ENCODE data around the gene DCTN2.

DCTN2 gene

DNA sequence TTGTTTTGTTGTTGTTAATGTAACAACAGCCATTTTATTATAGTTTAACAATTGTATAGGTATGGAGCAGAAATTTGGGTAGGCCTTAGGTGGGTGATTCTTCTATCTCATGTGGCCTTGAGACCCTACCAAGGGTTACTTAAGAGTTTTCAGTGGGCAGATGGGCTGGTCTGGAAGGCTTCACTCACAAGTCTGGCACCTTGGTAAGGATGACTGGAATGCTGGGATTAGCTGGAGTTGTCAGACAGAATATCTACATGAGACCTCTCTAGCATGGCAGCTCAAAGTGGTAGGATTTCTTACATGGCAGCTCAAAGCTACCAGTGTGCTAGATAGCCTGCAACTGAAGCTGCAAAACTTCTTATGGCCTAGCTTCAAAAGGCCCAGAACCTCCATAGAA is 61.3 kb downstream of the DCTN2 start:
- FAIRE-seq: no peak

DNA sequence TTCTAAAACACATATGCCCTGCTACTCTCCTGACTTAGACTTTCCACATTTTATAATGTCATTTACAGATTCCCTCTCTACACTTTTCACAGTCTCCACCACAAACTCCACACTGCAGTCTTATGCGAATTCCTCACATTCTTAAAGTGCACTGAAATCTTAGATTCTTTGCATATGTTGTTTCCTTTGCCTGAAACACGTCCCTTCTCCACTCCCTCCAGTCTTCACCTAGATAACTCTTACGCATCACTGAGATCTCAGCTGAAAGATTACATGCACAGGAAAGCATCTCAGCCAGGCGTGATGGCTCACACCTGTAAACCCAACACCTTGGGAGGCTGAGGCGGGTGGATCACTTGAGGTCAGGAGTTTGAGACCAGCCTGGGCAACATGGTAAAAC is 63.5 kb downstream of the DCTN2 start:
- FAIRE-seq: no peak

DNA sequence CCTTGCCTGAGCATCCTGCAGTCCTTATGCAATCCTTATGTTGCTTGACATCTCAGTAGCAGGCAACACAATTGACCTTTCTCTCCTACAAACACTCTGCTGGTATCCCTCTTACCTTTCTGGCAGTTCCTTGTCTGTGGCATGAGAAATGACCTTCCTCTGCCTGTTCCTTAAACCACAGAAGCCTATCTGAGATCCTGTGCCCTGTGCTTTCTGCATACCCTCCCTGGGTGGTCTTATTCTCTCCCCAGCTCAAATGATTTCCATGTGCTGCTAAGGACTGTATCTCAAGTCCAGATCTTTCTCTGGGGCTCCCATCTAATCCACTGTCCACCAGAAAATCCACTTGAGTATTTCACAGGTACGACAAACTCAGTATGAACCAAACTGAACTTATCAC is 65.3 kb downstream of the DCTN2 start:
- FAIRE-seq: no peak
